ENCODE data around the gene PDYN. TPM values are rescaled to one million over a fixed set of nuclear protein-coding genes. Genes with fewer than 3 reads are reported as not detected.

PDYN gene
- total RNA-seq, 1 donor from 2014 or later, result 0.19 TPM

DNA sequence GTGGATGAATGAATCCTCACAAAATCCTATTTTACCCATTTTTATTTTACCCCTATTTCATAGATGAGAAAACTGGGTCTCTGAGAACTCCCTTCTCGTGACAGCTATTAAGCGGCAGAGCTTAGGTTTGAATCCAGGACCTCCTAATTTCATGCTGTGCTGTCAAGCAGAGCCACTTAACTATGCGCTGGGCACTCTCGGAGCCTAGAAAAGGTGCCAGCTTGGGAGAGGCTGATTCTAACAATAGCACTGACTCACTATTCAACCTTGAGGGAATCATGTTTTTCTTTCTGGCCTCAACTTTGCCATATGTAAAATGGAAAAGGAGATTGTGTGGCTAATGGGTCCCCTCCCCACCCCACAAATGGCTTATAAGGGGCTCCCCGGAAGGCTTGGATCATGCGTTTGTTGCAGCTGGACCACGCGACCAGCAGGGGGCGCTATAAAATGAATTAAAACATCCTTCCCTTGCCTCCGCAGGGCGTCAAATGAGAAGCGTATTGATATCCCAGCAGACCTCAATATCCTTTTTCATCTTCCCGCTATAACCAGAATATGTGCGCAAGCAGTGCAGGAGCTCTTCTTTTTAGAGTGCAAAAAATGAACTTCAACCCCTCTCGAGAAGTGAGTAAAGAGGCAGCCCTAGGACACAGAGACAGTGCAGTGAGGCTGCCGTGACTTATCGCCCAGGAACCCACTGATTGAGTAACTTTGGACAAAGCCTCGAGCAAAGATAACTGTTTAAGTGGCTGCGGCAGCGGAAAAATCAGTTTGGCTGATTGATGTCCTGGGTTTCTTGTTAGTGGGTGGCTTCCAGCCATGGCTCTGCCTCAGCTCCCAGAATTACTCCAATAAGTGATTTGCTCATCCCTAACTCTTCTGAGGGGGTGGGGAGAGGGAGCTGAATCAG is 12.8 kb upstream of the PDYN start:
- DNase-seq (ENCODE audit: extremely low spot score, unreplicated experiment), result peak; percentile 50
- no peak overlapping the region for H3K4me3 Mint-ChIP-seq
- no peaks in the 10 kb centered on the region for H3K36me3 Mint-ChIP-seq
- no peaks in the 10 kb centered on the region for H3K9me3 Mint-ChIP-seq
- H3K27me3 Mint-ChIP-seq, result peaks cover 64% of the 10 kb centered on the region
- TF ChIP-seq, protein P1, sequence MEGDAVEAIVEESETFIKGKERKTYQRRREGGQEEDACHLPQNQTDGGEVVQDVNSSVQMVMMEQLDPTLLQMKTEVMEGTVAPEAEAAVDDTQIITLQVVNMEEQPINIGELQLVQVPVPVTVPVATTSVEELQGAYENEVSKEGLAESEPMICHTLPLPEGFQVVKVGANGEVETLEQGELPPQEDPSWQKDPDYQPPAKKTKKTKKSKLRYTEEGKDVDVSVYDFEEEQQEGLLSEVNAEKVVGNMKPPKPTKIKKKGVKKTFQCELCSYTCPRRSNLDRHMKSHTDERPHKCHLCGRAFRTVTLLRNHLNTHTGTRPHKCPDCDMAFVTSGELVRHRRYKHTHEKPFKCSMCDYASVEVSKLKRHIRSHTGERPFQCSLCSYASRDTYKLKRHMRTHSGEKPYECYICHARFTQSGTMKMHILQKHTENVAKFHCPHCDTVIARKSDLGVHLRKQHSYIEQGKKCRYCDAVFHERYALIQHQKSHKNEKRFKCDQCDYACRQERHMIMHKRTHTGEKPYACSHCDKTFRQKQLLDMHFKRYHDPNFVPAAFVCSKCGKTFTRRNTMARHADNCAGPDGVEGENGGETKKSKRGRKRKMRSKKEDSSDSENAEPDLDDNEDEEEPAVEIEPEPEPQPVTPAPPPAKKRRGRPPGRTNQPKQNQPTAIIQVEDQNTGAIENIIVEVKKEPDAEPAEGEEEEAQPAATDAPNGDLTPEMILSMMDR (conservative IDR thresholded peaks at IDR 0.05), result peak; percentile 92
- H3K27ac Mint-ChIP-seq, result no peak overlapping the region
- no peaks in the 10 kb centered on the region for H3K4me1 Mint-ChIP-seq (ENCODE audit: unreplicated experiment)

DNA sequence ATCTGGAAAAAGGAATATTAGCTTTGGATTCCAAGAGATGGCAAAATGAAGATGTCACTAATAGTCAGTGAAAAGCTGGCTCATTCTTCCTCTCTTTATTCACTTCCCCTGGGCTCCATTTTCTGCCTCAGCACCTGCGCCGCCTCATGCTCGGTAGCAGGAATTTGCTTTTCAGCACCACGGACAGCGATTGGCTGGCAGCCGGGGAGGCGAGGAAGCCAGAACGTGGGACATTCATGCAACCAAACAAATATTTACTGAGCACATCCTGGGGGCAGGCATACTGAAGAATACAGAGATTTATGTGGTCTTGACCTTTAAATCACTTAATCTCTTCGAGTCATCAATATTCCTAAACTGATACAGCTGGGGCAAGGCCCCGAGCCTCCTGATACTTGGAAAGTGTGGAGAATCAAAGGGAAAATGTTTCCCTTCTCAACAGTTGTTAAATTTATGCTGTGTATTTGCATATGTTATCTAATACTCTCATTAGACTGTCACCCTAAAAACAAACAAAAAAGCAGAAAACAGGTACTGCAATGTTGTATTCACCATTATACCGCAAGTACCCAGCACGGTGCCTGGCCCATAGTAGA is 12.1 kb upstream of the PDYN start:
- peak; percentile 84 for DNase-seq (ENCODE audit: extremely low spot score, unreplicated experiment)
- peaks cover 64% of the 10 kb centered on the region for H3K27me3 Mint-ChIP-seq
- TF ChIP-seq, protein P1 (conservative IDR thresholded peaks at IDR 0.05), result no peak
- no peaks in the 10 kb centered on the region for H3K4me1 Mint-ChIP-seq (ENCODE audit: unreplicated experiment)
- H3K36me3 Mint-ChIP-seq, result no peaks in the 10 kb centered on the region
- no peaks in the 10 kb centered on the region for H3K9me3 Mint-ChIP-seq
- no peak overlapping the region for H3K27ac Mint-ChIP-seq
- H3K4me3 Mint-ChIP-seq, result no peak overlapping the region

DNA sequence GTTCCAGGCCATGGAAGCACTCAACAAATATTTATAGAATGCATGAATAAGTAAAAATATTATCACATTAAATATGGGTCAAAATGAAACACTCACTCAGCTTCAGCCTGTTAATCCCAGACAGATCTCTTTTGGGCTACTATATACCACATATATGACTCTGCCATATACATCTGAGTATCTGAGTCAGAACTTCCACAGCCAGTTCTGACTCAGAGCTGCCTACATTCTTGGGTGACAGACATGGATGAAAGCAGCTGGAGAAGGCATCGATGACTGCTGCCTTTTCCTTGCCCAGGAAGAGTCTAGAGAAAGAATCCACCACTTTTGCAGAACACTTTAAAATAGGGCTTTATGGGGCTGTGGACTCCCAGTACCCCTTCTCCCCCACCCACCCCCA is 11.5 kb upstream of the PDYN start:
- no peak overlapping the region for H3K27ac Mint-ChIP-seq
- TF ChIP-seq, protein P1 (conservative IDR thresholded peaks at IDR 0.05), result no peak
- H3K4me3 Mint-ChIP-seq, result no peak overlapping the region
- no peaks in the 10 kb centered on the region for H3K9me3 Mint-ChIP-seq
- DNase-seq (ENCODE audit: extremely low spot score, unreplicated experiment), result no peak
- H3K4me1 Mint-ChIP-seq (ENCODE audit: unreplicated experiment), result no peaks in the 10 kb centered on the region
- no peaks in the 10 kb centered on the region for H3K36me3 Mint-ChIP-seq
- H3K27me3 Mint-ChIP-seq, result peaks cover 63% of the 10 kb centered on the region

DNA sequence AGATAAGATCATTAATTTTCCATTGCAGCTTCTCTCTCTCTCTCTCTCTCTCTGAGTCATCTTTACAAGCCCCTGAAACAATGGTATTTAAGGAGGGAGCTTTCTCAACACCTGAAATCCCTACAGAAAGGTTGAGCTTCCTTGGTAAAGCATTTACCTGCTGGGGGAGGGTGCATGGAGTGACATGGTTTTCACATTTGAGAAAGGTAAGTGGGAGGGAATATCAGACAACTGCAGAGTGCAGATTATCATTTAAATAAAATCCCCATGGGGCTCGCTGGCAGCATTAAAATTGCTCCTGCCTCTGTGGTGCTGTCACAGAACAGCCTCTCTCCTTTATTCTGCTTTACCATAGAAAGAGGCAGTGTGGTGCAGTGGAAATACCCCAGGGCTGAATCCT is 10.3 kb upstream of the PDYN start:
- DNase-seq (ENCODE audit: extremely low spot score, unreplicated experiment), result no peak
- Mint-ChIP-seq H3K9me3 (no peaks in the 10 kb centered on the region), H3K27me3 (peaks cover 59% of the 10 kb centered on the region), H3K4me3 (no peak overlapping the region), H3K27ac (no peak overlapping the region), H3K36me3 (no peaks in the 10 kb centered on the region), H3K4me1 (ENCODE audit: unreplicated experiment) (no peaks in the 10 kb centered on the region)
- TF ChIP-seq, protein P1 (conservative IDR thresholded peaks at IDR 0.05), result no peak

DNA sequence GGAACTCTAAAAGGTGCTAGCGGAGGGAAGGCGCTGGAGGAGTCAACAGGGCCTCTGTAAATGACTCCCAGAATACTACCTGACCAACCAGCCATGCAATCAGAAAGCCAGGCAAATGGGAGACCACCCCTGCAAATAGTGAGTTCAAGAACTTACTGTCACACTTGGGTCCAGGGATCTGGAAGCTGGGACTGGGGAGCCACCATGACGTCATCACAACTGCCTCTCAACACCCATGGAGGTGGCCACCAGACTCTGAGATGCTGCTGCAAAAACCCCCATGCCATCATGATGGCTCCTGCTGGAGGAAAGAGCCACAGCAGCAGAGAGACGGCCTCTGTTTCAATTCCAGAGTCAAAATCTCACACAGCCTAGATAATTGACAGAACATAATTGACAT is 8.5 kb upstream of the PDYN start:
- Mint-ChIP-seq H3K27me3 (peaks cover 60% of the 10 kb centered on the region), H3K4me3 (no peak overlapping the region), H3K27ac (no peak overlapping the region), H3K9me3 (no peaks in the 10 kb centered on the region), H3K4me1 (ENCODE audit: unreplicated experiment) (no peaks in the 10 kb centered on the region), H3K36me3 (no peaks in the 10 kb centered on the region)
- TF ChIP-seq, protein P1 (conservative IDR thresholded peaks at IDR 0.05), result no peak
- DNase-seq (ENCODE audit: extremely low spot score, unreplicated experiment), result peak; percentile 36
